Urinary bladder (tissue), 4 donors: ENCODE measurements around the gene NUTM2E. TPM values are rescaled to one million over a fixed set of nuclear protein-coding genes. Genes with fewer than 3 reads are reported as not detected.
A peak's percentile ranks its signal among the peaks of the same experiment; 100 is the strongest.
"Not testable (repeated sequence)": the region's sequence is repeated elsewhere in the genome, so short reads cannot be mapped to it uniquely, and the experiment has no call there.

ENCODE experiments used
- DNase-seq: peaks from one replicate; pipeline ENCODE4 v3.0.0-alpha.2; 2015; ENCODE audit errors: extremely low spot score
- H3K27ac ChIP-seq: one replicate; pipeline ENCODE4 v1.5.1; 2013; ENCODE audit warnings: low read depth, mild to moderate bottlenecking, moderate library complexity
- H3K36me3 ChIP-seq: one replicate; pipeline ENCODE4 v1.6.1; 2013; ENCODE audit warnings: mild to moderate bottlenecking, moderate library complexity; ENCODE audit not compliant: insufficient read depth
- H3K4me1 ChIP-seq: one replicate; pipeline ENCODE4 v1.6.1; 2013; ENCODE audit warnings: mild to moderate bottlenecking, moderate library complexity; ENCODE audit not compliant: insufficient read depth
- H3K4me3 ChIP-seq: one replicate; pipeline ENCODE4 v1.5.1; 2013; ENCODE audit warnings: low read depth, low read length
- WGBS: extraction: QIAGEN DNeasy Blood & Tissue Kit; methylation state at CpG from one replicate; pipeline ENCODE4 v1.1.7; 2013; 5-methylcytosine and 5-hydroxymethylcytosine counted together
- polyA plus RNA-seq: library from polyadenylated mRNA; stranded (reverse); fragments of 200-250 nt; gene quantifications from one replicate; pipeline ENCODE4 v1.2.3, GENCODE V29; 2013
- total RNA-seq: library from RNA; depleted of rRNA; stranded (reverse); fragments of >200 nt; gene quantifications from one replicate; pipeline ENCODE4 v1.2.3, GENCODE V29; 2014
- donor health status: healthy with polysubstance abuse.
- donor health status: healthy.

NUTM2E gene
- total and polyA plus RNA-seq, 2 donors: 0.47 TPM; not detected in 1

DNA sequence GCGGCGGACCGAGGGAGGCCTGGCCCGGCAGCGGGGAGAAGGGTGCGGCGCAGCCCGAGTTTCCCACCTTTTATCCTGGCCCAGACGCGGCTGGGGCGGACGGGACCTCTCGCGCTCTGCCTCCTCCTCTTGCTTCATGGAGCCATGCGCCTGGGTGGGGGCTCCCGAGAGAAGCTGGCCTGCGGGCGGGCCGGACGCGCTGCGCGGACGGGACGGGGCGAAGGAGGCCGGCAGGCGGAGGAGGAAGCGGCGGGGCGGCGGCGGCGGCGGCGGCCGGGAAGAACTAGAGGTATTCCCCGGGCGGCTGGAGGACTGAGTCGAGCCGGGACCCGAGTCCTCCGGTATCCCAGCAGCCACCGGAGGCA, 426 bp upstream of the NUTM2E start:
- not testable (repeated sequence) for H3K4me1 ChIP-seq, H3K36me3 ChIP-seq, DNase-seq
- H3K4me3 ChIP-seq: peak overlapping the region; percentile 46
- WGBS: under 1% methylated on average over 30 of the region's 44 CpGs
- H3K27ac ChIP-seq: peak overlapping the region; percentile 83

GRCh38 chr10:79833833-79834232, 7.3 kb downstream of the NUTM2E start:
- WGBS: 81% methylated on average over 3 of the region's 3 CpGs
- not testable (repeated sequence) for H3K27ac ChIP-seq, H3K4me1 ChIP-seq, H3K36me3 ChIP-seq, H3K4me3 ChIP-seq, DNase-seq

GRCh38 chr10:79835891-79836290, 9.4 kb downstream of the NUTM2E start:
- H3K4me3 ChIP-seq, H3K4me1 ChIP-seq, H3K36me3 ChIP-seq, H3K27ac ChIP-seq, DNase-seq: not testable (repeated sequence)
- WGBS: 90% methylated on average over 1 of the region's 2 CpGs

GRCh38 chr10:79836891-79837290, 10.4 kb downstream of the NUTM2E start:
- not testable (repeated sequence) for H3K4me3 ChIP-seq, H3K27ac ChIP-seq, H3K36me3 ChIP-seq, H3K4me1 ChIP-seq, DNase-seq
- WGBS: 69% methylated on average over 1 of the region's 1 CpG

DNA sequence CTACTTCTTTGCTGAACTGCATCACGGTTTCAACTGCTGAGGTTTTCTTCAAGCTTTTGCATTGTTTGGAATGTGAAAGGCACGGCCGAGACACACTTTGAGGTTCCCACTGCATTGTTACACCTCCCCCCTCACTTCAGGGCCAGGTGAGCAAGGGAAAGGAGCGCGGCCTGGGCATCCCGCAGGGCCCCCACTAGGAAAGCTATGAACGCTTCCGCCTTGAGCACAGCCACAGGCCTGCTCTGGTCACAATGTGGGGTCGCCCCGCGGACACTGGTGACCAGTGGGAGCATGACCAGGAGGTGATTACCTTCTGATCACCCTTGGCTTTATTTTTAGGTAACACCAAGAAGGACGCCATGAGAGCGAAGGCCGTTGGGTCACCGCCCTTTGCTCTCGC, 11.9 kb downstream of the NUTM2E start:
- not testable (repeated sequence) for H3K27ac ChIP-seq, H3K4me3 ChIP-seq, DNase-seq, H3K36me3 ChIP-seq, H3K4me1 ChIP-seq
- WGBS: 76% methylated on average over 9 of the region's 16 CpGs

- WGBS: 83% methylated on average over 7 of the region's 8 CpGs
- not testable (repeated sequence) for H3K27ac ChIP-seq, H3K4me1 ChIP-seq, H3K4me3 ChIP-seq, DNase-seq, H3K36me3 ChIP-seq
Measured at GRCh38 chr10:79853191-79853854, 26.8 kb downstream of the NUTM2E start.

- not testable (repeated sequence) for H3K36me3 ChIP-seq, DNase-seq, H3K4me1 ChIP-seq, H3K4me3 ChIP-seq, H3K27ac ChIP-seq
- 100% methylated on average over 1 of the region's 1 CpG for WGBS
Measured at GRCh38 chr10:79862269-79862668, 35.7 kb downstream of the NUTM2E start.

DNA sequence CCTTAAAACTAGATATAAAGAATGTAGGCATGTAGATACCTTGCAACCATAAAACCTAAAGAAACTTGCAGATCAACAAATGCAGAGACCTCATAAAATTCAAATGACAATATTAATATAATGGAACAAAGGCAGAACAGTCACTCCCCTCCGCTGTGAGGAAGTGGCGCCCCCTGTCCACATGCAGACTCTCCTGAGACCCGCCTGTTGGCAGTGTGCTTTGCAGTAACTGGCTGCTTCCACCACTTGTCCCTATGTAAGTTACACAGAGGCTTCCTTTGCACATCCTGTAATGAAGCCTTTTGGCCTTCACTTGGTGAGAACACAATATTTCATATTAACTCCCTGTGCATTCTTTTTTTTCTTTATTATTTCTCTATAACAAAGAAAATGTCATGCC, 36.3 kb downstream of the NUTM2E start:
- H3K36me3 ChIP-seq, H3K4me3 ChIP-seq, H3K4me1 ChIP-seq, DNase-seq, H3K27ac ChIP-seq: not testable (repeated sequence)
- WGBS: 68% methylated on average over 2 of the region's 3 CpGs

DNA sequence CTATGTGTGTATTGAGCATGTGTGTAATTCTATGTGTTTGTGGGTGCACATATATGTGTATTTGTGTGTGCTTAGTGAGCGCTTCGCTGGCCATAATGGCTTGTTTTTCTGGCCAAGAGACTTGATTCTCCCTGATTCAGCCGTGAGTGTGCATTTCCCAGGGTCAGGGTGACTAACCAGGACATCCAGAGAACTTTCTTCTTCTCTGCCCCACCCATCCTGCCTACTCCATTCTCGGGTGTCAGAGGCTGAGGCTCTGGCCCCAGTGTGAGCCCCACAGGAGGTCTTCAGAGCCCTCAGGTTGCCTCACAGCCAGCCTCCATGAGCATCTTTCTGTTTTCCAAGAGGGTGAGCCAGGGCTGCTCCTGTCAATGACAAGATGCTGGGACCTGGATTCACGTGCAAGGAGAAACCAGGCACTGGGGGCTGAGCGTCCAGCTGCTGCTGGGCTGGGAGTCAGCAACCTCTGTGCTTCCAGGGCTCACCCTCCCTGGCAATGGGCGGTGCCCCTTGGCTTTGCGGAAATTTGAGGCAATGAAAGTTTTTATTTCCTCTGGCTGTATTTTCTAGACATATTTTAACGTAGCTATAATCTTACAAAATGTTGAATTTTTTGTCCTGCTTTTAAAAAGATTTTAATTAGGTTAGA, 40.5 kb downstream of the NUTM2E start:
- not testable (repeated sequence) for DNase-seq, H3K27ac ChIP-seq, H3K4me1 ChIP-seq, H3K36me3 ChIP-seq, H3K4me3 ChIP-seq
- WGBS: 81% methylated on average over 5 of the region's 9 CpGs

- 70% methylated on average over 5 of the region's 7 CpGs for WGBS
- DNase-seq, H3K4me1 ChIP-seq, H3K4me3 ChIP-seq, H3K27ac ChIP-seq, H3K36me3 ChIP-seq: not testable (repeated sequence)
Measured at GRCh38 chr10:79868023-79868422, 41.5 kb downstream of the NUTM2E start.

- H3K27ac ChIP-seq, H3K36me3 ChIP-seq, H3K4me1 ChIP-seq, DNase-seq, H3K4me3 ChIP-seq: not testable (repeated sequence)
- 52% methylated on average over 5 of the region's 5 CpGs for WGBS
Measured at GRCh38 chr10:79869439-79870097, 43.0 kb downstream of the NUTM2E start.

DNA sequence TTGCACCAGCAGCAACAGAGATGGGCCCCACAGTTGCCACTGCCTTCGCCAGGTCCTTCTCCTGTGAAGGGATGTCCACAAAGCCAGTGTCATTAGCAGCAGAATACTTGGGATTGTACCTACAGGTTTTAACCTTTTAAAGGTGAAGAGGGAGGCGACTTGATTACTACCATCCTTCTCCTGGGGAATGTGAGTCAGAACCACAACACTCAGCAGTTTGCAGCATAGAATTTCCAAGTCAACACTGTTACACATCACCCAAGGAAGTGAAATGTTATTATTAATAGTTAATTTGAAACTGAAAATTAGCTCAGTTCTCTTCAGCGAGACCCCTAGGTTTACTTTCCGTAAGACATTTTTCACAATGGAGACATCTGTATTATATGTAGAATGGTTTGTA, 45.2 kb downstream of the NUTM2E start:
- DNase-seq, H3K36me3 ChIP-seq, H3K27ac ChIP-seq, H3K4me3 ChIP-seq, H3K4me1 ChIP-seq: not testable (repeated sequence)
- WGBS: 77% methylated on average over 2 of the region's 4 CpGs
